HG03520 (cell line): ENCODE measurements around the gene RXFP2.
A peak's percentile ranks its signal among the peaks of the same experiment; 100 is the strongest.

Source experiments
- ATAC-seq: cut with Tn5 transposase; IDR thresholded peaks from one replicate; pipeline ENCODE4 v1.9.1; 2021; ENCODE audit warnings: mild to moderate bottlenecking, moderate library complexity; ENCODE audit not compliant: unreplicated experiment

RXFP2 gene

GRCh38 chr13:31739226-31739625, at the start of gene RXFP2:
RXFP2 (plus strand) TSS chr13:31739526; CDS start chr13:31739613, 87 bp downstream.
- ATAC-seq: no peak

GRCh38 chr13:31697290-31697689, 42.0 kb upstream of the RXFP2 start:
- no peak for ATAC-seq

- ATAC-seq: no peak
Observed at GRCh38 chr13:31699650-31700049, 39.7 kb upstream of the RXFP2 start.

- ATAC-seq: no peak
Observed at GRCh38 chr13:31703780-31704179, 35.5 kb upstream of the RXFP2 start.

- ATAC-seq: no peak
Observed at GRCh38 chr13:31706105-31706504, 33.2 kb upstream of the RXFP2 start.

- no peak for ATAC-seq
Observed at GRCh38 chr13:31717583-31717982, 21.7 kb upstream of the RXFP2 start.

- no peak for ATAC-seq
Observed at GRCh38 chr13:31719214-31719613, 20.1 kb upstream of the RXFP2 start.

- ATAC-seq: no peak
Observed at GRCh38 chr13:31722673-31723072, 16.7 kb upstream of the RXFP2 start.

- no peak for ATAC-seq
Observed at GRCh38 chr13:31725841-31726240, 13.5 kb upstream of the RXFP2 start.

GRCh38 chr13:31731921-31732320, 7.4 kb upstream of the RXFP2 start:
- no peak for ATAC-seq

GRCh38 chr13:31733066-31733465, 6.3 kb upstream of the RXFP2 start:
- no peak for ATAC-seq

GRCh38 chr13:31733647-31734046, 5.7 kb upstream of the RXFP2 start:
- ATAC-seq: no peak

GRCh38 chr13:31742097-31742734, 2.9 kb downstream of the RXFP2 start:
- ATAC-seq: peak; percentile 73

- ATAC-seq: no peak
Observed at GRCh38 chr13:31747291-31747690, 8.0 kb downstream of the RXFP2 start.

- no peak for ATAC-seq
Observed at GRCh38 chr13:31747966-31748365, 8.6 kb downstream of the RXFP2 start.

- no peak for ATAC-seq
Observed at GRCh38 chr13:31749929-31750328, 10.6 kb downstream of the RXFP2 start.

- ATAC-seq: no peak
Observed at GRCh38 chr13:31755211-31755610, 15.9 kb downstream of the RXFP2 start.

GRCh38 chr13:31755803-31756212, 16.5 kb downstream of the RXFP2 start:
- no peak for ATAC-seq

- no peak for ATAC-seq
Observed at GRCh38 chr13:31756346-31756745, 17.0 kb downstream of the RXFP2 start.

- no peak for ATAC-seq
Observed at GRCh38 chr13:31761951-31762350, 22.6 kb downstream of the RXFP2 start.

GRCh38 chr13:31764556-31764955, 25.2 kb downstream of the RXFP2 start:
- ATAC-seq: no peak

- ATAC-seq: no peak
Observed at GRCh38 chr13:31765138-31765785, 25.9 kb downstream of the RXFP2 start.
